GM19467 (cell line): ENCODE data around the gene NPAS3.

ENCODE experiments used
- ATAC-seq: cut with Tn5 transposase; IDR thresholded peaks from one replicate; pipeline ENCODE4 v1.9.1; 2021; ENCODE audit warnings: mild to moderate bottlenecking, moderate library complexity; ENCODE audit not compliant: unreplicated experiment

Gene NPAS3

DNA sequence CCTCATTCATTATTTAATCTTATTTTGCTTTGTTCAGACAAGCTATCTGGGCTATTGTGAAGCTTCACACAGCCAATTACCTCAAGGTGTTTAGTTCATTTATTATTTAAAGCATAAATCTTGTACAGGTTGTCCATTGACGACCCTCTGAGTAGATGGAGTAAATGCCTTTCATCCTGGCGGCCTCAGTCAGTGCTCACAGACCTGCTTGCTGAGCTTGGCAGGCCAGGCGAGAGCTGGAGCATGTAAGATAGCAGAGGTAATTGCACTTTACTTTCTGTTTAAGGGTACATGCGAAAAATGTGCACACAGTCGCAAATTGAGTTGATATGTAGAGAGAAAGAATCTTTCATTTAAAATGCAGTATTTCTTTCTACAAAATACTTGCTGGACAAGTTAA is 224.4 kb downstream of the NPAS3 start:
- ATAC-seq, result no peak

DNA sequence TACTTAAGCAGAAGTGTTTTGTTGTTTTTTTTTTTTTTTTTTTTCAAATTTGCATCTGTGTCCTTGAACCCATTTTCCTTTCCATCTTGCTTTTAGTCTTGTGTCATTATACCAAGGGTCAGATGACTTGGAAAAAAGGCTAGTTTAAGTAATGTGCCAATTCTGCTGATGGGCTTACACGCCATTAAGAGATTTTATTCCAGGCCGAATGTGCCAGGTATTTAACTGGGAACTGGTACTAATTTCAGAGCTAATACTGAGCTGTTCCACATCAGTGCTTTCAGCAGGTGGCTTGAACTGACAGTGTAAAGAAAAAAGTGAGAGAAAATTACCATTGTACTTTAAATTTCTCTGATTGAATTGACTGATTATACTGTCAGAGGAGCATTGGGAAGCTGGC is 224.9 kb downstream of the NPAS3 start:
- ATAC-seq, result no peak

DNA sequence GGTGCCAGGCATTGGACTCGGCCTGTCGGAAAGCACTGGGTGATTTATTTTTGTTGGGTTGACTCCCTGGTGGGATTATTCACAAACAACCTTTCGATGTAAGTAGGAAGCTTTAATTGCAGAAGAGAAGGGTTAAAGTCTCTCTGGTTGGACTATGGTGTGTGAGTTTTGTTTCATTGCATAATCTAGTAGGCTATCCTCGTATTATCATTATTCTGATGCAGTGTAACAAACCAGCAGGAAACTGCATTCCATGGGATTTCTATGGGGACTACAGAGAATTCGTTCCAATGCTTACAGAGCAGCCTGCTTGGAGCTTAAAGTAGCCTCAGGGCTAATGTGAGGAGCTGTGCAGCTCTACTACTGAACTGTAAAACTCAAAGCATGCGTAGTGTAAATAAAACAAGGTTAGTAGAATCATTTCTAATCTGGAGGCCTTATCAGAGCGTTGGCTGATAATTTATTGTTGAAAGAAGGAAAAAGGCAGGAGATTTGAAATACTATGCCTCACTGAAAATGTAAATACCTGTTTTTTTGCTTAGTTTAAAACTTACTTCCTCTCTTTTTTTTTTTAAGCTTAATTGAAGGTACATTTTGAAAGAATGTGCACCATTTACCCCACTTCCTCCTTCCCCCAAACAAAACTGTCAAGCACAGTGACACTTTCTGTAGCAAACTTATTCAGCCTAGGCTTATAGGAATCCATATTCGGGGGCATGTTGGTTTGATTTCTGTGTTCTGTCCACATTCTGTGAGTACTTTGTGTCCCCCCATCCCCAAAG is 226.7 kb downstream of the NPAS3 start:
- ATAC-seq, result no peak

DNA sequence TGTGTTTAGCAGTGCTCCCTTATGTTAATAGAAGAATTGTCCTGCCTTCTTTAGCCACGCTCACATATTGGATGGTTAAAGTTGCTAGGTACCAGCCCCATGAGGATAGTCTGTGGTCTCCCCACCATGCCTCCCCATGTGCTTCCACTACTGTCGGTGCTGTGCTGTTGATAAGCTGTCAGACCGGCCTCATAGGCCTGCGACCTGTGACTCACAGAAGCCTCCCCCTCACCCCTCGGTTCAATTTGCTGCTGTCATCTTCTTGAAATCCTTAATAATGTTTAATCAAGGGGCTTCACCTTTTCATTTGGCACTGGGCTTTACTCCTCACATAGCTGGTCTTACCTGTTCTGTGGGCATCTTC is 227.2 kb downstream of the NPAS3 start:
- no peak for ATAC-seq

DNA sequence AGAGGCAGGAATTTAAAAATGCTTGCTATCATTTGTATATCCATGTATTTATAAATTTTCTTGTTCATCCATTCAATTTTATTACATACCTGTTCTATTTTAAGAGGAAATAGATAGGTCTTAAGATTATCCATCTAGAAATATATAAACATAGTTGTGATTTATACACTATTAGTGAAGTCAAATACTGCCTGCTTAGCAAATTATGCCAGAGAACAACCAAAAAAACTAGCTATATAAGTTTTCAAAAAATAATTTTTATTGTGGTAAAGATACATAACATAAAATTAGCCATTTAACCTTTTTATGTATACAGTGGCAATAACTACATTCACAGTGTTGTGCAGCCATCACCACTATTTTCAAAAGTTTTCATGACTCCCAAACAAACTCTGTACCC is 237.3 kb downstream of the NPAS3 start:
- ATAC-seq, result no peak

DNA sequence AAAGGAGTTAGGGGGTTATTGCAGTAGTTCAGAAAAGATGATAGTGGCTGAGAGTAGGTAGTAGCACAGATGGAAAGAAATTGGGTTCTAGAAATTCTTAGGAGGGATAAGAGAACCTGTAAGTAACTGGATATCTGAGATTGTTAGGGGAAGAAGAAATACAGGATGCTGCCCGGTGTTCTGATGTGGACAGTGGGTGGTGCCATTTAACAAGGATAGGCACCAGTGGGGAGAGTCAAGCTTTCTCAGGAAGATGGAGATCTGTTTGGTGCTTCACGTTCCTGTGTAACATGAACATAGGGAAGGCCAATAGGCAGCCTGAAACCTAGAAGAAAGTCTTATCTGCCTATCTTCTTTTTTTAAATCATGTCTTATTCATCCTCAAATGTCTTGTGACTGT is 245.9 kb downstream of the NPAS3 start:
- no peak for ATAC-seq

DNA sequence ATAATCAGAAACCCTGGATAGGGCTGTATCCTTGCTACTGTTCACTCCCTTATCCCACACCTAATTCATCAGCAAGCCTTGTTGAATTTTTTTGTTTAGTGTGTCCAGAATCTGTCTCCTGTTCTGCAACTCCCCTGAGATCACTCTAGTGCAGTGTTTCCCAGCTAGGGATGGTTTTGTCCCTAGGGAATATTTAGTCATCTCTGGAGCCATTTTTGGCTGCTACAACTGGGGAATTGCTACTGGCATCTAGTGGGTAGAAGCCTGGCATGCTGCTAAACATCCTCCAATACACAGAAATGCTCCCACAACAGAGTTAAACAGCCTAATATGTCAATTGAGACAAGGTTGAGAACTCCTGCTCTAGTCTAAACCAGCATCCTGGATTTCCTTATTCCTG is 248.0 kb downstream of the NPAS3 start:
- ATAC-seq, result no peak

DNA sequence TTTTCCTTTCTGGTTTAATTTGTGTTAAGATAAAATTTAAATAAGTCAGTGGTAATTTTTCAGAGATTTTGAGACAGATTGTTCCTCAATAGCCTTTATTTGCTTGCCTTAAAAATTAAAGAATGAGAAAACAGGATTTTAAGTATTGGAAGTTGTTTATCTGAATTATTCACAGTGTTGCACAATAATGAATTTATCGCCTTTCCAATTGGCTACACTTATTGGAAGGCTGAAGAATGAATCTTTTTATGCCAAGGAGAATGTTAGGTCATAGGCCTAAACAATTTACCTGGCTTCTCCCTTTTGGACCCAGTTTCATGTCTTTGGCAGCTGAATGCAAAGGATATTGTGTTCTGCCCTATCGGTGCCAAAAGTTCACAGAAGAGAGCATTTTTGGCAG is 250.2 kb downstream of the NPAS3 start:
- ATAC-seq, result no peak

DNA sequence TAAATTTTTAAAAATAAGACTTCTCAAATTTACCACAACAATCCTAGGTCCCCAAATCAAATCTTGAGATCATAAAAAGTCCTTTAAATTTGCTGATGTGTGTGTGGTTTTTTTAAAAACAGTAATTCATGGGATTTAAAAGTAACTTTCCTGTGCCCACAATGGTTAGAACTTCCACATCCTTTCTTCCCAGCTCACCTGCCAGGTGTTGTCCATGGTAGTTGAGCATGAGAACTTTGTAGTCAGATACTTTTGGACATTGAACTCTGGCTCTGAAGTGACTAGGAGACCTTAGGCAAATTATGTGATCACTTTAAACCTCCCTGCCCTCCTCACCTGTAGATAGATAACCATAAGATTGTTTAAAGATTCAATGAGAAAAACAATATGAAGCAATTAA is 253.2 kb downstream of the NPAS3 start:
- ATAC-seq, result no peak

DNA sequence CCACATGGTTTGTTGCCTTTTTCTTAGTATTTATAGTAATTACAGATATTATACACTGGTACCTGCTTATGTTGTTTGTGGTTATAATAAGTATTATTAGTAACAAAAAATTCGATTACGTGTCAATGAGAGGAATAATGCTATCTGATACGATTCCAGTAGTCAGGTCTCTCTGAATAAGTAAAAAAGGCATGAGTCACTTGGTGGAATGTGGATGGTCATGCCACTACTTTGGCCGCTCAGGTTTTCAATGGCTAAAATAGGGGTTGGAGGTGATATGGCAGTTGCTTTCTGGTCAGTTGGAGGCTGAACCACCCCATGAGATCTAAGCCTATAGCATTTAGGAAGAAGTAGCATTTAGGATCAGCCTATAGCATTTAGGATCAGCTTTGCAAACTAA is 255.9 kb downstream of the NPAS3 start:
- no peak for ATAC-seq

DNA sequence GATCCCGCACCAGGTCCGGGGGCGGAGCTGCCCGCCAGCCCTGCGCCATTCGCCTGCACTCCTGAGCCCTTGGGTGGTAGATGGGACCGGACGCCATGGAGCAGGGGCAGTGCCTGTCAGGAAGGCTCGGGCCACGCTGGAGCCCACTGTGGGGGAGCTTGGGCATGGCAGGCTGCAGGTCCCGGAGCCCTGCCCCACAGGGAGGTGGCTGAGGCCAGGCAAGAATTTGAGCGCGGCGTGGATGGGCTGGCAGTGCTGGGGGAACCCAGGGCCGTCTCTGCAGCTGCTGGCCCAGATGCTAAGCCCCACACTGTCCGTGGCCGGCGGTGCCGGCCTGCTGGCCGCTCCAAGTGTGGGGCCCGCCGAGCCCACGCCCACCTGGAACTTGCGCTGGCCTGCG is 260.0 kb downstream of the NPAS3 start:
- no peak for ATAC-seq

DNA sequence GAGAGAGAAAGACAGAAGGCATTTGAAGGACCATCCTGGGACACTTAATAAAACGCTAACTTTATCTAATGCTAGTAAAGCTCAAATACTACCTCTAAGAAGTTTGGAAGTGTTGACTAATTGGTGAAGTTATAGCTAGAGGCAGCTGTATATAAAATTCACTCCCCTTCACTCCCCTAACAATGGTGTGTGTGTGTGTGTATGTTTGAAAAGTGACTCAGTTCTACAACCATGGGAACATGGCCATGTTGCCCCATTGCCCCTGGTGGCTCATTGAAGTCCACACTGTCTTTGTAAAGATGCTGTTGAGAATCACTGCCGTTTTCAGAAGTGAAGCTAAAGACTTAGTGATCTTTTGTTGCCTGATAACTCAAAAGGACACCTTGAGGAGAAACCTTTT is 262.4 kb downstream of the NPAS3 start:
- no peak for ATAC-seq

DNA sequence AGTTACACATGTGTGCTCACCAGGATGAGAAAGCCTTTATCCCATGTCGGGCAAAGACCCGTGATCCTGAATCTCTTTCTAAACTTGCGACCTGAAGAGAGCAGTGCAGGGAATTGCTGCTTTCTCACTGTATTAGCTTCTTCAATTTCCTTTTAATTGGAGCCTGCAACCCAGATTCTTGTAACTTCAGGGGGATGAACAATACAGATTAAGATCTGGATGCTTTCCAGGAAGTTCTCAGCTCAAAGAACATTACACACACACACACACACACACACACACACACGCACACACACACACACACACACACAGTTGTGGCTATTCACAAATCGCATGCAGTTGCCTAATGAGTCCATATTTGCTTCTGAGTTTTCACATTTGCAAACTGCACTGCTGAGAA is 268.3 kb downstream of the NPAS3 start:
- ATAC-seq, result no peak

DNA sequence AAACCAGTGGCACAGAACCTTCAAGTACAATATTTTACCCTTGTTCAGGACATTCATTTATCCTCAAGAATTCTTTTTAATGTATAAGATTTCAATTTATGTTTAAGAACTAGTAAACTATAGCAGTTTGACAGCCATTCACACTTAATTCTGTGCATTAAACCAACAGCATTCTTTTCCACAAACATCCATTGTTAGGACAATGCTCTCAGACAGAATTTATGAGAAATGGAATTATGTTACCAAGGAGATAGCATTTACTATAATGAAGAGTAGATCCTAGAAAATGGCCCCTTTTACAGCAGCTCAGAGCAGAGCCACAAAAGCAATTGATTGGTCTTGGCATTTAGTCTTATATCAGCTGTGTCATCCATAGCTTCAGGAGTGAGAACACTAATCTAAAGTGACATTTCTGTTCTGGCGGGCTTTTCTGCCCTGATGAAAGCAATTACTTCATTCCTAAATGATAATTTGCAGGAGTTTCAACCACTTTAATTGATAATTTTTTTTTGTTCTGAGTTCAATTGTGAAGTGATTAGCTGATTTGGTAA is 268.9 kb downstream of the NPAS3 start:
- no peak for ATAC-seq

DNA sequence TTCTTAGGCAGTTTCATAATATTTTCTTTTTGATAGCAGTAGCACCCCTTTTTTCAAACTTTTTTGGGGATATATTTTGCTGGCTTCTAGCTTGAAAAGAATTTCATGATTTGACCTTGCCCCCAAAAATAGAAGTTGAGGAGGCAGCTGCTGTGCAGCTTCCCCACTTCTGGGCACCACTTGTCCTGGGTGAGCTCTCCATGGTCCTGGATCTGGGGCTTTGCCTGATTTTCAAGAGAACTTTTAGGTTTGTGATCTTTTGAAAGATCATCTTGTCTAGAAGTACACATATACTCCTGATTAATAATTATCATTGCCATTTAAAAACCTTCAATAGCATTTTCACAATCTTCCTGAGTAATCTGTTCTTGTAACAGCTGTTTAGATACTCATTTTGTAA is 271.6 kb downstream of the NPAS3 start:
- no peak for ATAC-seq

DNA sequence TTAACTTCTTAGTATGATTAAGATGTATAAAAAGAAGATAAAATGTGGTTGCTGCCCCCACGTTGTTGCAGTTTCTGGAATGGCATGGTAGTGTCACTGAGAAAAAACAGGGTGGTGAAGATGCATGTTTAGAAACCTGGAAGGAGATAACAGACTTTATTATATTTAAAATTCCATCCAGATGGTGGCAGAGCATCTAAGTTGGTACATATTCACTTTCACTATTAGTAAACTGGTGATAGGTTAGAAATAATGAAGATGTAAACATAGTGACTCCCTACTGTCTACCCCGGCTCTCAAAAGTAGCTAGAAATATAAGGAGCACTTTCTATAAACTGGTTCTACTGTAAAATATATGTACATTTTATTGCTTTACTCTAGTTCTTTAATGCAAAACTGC is 279.3 kb downstream of the NPAS3 start:
- ATAC-seq, result no peak

DNA sequence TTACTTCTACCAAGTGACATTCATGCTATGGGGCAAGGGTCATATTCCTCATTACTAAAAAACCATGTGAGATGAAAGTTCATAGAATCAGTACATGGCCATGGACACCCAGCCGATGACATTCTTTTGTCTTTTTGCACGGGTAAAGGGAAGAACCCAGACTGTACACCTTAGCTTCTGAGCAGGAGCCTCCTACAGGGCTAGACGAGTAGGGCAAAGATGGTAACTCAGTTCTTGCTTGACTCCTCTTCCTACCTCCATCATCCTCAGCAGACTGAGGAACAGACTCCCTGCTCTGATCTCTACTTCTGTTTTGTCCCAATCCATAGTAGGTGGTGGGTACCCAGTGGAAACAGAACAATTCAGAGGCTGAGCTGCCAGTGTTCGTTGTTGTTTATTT is 281.3 kb downstream of the NPAS3 start:
- no peak for ATAC-seq

DNA sequence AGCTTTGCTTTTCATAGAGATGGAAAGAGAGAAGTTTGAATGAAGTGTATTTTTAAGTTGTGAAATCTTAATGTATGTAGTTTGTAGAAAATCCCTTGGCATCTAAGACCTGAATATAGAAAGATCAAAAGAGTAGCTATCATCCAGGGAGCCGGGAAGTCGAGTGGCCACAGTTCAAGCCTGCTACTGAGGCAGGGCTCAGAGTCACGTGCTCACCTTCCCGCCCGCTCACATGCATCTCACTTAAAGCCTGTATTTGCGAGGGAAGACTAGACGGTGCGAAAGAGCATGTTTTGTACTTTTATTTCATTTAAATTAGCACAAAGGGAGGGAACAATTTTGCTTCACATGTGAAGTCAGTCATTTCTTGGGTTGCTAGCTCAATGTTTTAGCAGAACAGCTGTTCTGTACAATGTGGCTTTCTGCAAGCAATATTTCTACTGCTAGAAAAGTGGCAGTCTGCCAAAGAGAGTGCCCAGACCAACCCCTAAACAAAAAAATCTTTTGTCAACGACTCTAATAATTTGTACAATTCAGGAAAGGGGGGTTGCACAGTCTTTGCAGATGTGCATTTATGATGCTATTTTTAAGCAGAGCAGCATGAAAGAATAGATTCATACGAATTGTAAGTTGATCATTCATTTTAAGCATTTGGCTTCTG is 290.7 kb downstream of the NPAS3 start:
- no peak for ATAC-seq

DNA sequence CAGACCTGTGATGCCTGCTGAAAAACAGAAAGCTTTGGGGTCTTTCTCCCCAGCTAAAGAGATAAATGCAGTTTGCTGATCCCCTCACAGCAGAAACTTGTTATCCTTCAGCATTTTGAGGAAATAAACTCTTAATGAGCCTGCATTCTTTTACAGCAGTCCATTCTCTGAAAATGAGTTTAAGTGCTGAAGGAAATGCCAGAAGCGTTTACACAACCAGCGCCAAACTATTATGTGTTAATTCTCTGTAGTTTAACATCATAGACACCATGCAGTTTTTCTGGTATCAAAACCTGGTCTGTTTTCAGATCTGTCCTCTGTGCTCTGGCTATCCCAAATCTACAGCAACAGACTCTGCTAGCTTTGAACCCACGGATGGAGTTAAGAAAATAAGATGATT is 291.3 kb downstream of the NPAS3 start:
- no peak for ATAC-seq

DNA sequence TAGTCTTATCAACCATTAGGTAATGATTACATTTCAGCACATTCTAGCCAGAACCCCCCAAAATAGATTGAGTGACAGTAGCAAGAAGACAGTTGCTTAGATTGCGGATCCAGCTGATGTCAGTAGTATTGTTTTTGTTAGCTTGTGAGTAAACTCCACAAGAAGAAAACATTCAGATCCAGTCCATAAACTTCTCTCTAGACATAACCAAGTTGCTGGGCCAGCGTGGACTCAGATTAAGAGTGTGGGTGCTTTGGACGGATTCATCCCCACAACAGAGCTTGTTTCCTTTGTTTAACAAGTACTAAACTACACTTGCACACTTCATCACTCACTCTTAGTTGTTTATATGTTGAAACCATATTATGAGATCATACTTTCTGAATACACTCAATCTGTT is 293.4 kb downstream of the NPAS3 start:
- no peak for ATAC-seq

DNA sequence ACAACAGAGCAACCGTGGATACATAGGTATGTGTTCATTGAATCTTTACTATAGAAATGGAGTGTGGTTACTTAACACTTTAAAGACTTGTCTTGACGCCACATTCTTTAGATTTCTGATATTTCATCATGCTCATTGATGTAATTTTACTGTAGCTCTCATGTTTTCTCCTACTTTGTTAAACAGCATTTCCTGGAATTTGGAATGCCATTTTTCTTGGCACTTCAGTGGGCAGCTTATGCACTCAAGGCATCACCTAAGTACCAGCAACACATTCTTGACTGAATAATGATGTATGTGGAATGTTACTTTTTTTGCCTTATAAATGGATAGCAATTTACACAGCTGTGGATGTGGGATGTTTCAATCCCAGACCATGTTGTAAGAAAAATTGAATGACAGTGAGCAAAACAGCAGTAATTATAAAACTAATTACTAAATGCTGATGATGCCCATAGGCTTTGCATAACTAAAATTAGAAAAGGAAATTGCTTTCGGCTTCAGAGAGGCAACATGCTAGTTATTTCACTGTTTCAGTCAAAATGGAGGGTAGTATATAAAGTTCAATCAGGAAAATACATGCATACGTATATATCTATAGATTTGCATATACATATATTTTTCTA is 298.5 kb downstream of the NPAS3 start:
- ATAC-seq, result no peak

DNA sequence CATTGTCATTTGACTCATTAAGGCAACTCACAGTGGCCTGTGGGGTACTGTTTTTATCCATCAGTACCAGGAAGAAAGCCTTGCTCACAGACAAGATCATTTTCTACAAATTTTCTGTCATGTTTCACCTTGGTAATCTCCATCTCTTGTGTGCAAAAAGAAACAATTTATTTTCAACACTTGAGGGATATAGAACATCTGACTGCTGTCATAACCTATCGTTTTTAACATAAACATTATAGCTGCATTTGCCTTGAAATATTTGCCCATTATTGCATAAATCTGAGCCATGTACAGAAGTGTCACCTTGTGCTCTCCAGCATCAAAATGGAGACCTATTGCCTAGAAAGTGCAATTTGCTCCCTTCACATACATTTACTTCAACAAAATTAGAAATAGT is 300.8 kb downstream of the NPAS3 start:
- ATAC-seq, result no peak
